ENCODE measurements around the gene PNMA1. TPM values are rescaled to one million over a fixed set of nuclear protein-coding genes. Genes with fewer than 3 reads are reported as not detected.

PNMA1 gene
- total RNA-seq, 1 experiment from 2014 or later: 7.7 TPM

GRCh38 chr14:73741876-73742519 is 27.8 kb upstream of the PNMA1 start:
- no peak overlapping the region for H3K4me2 ChIP-seq (ENCODE audit: low read depth, low read length, poor library complexity, severe bottlenecking)
- H3K9me2 ChIP-seq (replicated peaks; ENCODE audit: insufficient read depth, low read length): no peaks in the 10 kb centered on the region
- peaks cover 46% of the 10 kb centered on the region for H3K4me1 ChIP-seq (ENCODE audit: low read length)
- H3K9me3 ChIP-seq (ENCODE audit: low read length): no peaks in the 10 kb centered on the region
- no peak overlapping the region for H2AFZ ChIP-seq (ENCODE audit: low read length)
- peaks cover 92% of the 10 kb centered on the region for H3K79me2 ChIP-seq (ENCODE audit: low read length)
- DNase-seq: no peak
- H3K27ac ChIP-seq (ENCODE audit: low read length): no peak overlapping the region; the same call in 1 of the 2 replicates
- H3K36me3 ChIP-seq (ENCODE audit: insufficient read depth, low read length): peaks cover 17% of the 10 kb centered on the region; the same call in 1 of the 2 replicates
- H3K9ac ChIP-seq (ENCODE audit: low read length): no peak overlapping the region
- H3K27me3 ChIP-seq (ENCODE audit: low read length): no peaks in the 10 kb centered on the region
- H4K20me1 ChIP-seq (ENCODE audit: insufficient read depth, low read depth, low read length): peaks cover 83% of the 10 kb centered on the region
- H3K4me3 ChIP-seq (ENCODE audit: low read length): no peak overlapping the region

- Histone ChIP-seq H3K9ac (ENCODE audit: low read length) (no peak overlapping the region), H3K9me2 (replicated peaks; ENCODE audit: insufficient read depth, low read length) (no peaks in the 10 kb centered on the region), H3K9me3 (ENCODE audit: low read length) (no peaks in the 10 kb centered on the region), H3K36me3 (ENCODE audit: insufficient read depth, low read length) (peaks cover 21% of the 10 kb centered on the region; the same call in 1 of the 2 replicates), H3K79me2 (ENCODE audit: low read length) (peaks cover 90% of the 10 kb centered on the region), H3K4me3 (ENCODE audit: low read length) (no peak overlapping the region), H3K4me2 (ENCODE audit: low read depth, low read length, poor library complexity, severe bottlenecking) (no peak overlapping the region), H2AFZ (ENCODE audit: low read length) (no peak overlapping the region), H3K4me1 (ENCODE audit: low read length) (peaks cover 40% of the 10 kb centered on the region), H3K27me3 (ENCODE audit: low read length) (no peaks in the 10 kb centered on the region), H3K27ac (ENCODE audit: low read length) (no peak overlapping the region), H4K20me1 (ENCODE audit: insufficient read depth, low read depth, low read length) (peaks cover 77% of the 10 kb centered on the region)
- DNase-seq: no peak
Measured at GRCh38 chr14:73741386-73741875, 27.2 kb upstream of the PNMA1 start.

DNA sequence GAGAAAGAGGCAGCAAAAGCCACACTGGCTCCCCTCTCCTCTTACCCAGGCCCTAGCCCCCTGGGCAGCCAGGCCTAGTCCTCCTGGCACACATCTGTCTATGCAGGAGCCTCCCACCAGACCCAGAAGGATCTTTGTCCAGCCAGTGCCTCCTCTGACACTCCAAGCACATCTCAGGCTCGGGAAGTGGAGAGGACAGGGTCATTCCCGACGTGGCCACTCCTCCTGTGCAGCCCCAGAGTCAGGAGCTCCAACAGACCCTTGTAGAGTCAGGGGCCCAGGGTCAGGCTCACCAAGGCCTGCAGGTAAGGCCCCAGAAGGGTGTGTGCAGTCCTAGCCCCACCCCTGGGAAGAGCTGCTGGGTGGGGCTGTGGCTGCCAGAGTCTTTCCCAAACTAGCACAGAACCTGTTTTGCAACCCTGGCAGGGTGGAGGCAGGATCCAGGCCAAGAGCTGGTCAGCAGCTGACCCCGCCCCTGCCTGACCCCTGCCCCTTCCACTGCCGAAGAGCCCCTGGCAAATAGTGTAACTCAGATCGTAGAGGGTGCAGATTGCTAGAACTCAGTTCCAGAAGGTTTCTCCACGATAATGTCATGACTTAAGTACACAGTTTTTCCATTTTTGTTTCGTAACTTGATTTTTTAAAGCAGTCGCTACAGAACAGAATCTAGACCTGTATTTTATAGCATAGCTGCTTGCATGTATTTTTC is 26.6 kb upstream of the PNMA1 start:
- Histone ChIP-seq H3K9ac (ENCODE audit: low read length) (no peak overlapping the region), H3K9me2 (replicated peaks; ENCODE audit: insufficient read depth, low read length) (no peaks in the 10 kb centered on the region), H3K4me1 (ENCODE audit: low read length) (peaks cover 33% of the 10 kb centered on the region), H3K4me2 (ENCODE audit: low read depth, low read length, poor library complexity, severe bottlenecking) (no peak overlapping the region), H3K4me3 (ENCODE audit: low read length) (no peak overlapping the region), H2AFZ (ENCODE audit: low read length) (no peak overlapping the region), H4K20me1 (ENCODE audit: insufficient read depth, low read depth, low read length) (peaks cover 71% of the 10 kb centered on the region), H3K9me3 (ENCODE audit: low read length) (no peaks in the 10 kb centered on the region), H3K36me3 (ENCODE audit: insufficient read depth, low read length) (peaks cover 21% of the 10 kb centered on the region; the same call in 1 of the 2 replicates), H3K27me3 (ENCODE audit: low read length) (no peaks in the 10 kb centered on the region), H3K79me2 (ENCODE audit: low read length) (peaks cover 84% of the 10 kb centered on the region), H3K27ac (ENCODE audit: low read length) (no peak overlapping the region)
- DNase-seq: no peak

DNA sequence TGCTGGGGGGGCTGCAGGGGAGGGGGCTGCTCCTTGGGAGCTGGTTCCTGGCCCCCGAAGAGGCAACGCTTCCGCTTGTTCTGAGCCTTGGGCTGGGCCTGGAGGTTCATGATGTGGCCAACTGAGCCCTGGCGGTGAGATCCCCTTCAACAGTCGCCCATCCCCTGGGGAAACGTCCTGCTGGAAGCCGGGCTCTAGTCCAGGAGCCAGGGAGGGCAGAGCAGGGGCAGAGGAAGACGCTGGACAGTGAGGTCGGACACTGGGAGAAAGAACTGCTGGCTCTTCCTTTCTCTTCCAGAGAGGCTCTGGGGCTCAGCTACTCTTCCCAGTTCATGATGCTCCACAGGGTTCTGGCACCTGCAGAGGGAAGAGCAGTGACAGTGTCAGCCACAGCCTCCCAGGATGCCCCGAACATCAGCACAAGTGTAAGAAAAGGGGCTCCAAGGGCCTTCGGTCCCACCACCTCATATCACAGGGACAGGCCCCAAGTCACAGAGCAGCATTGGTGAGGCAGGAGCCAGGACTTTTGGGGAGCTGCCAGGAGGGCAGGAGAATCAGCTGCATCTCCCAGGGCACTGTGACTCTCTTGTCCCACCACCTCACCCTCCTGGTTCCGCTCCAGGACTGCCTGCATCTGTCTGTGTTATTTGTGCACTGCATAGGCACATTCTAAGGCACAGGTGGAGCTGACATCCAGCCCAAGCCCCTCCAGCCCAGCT is 25.9 kb upstream of the PNMA1 start:
- H3K4me1 ChIP-seq (ENCODE audit: low read length): peaks cover 26% of the 10 kb centered on the region
- peaks cover 27% of the 10 kb centered on the region; the same call in 1 of the 2 replicates for H3K36me3 ChIP-seq (ENCODE audit: insufficient read depth, low read length)
- no peak overlapping the region for H3K9ac ChIP-seq (ENCODE audit: low read length)

DNA sequence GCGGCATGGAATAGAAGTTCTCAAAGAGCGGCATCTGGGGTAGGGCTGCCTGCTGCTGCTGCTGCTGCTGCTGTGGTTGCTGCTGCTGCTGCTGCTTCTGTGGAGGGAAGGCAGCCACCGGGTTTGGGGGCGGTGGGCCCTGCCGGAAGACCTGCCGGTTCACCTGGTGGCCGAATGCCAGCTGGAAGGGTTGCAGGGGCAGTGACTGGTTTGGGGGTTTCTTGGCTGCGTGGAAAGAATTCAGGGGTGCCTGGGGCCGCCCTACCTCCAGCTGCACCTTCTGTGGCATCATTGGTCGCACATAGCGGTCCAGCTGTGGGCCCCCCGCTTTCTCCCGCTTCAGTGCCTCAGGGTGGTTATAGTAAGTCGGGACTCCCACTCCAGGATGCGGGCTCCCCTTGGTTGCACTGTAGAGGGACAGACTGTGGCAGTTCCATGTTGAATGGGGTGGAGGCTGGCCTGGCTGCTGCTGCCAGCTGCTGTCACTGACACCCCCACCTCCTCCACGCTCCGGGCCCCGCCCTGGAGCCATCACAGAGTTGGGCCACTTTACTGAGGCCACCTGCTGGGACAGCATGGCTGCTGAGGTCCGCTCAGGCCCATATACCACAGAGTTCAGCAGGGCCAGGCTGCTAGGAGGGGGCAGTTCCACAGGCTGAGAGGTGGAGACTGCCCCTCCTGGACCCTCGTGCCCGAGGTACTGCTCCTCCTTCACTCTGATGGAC is 25.2 kb upstream of the PNMA1 start:
- Histone ChIP-seq H3K4me1 (ENCODE audit: low read length) (peaks cover 19% of the 10 kb centered on the region), H3K4me2 (ENCODE audit: low read depth, low read length, poor library complexity, severe bottlenecking) (no peak overlapping the region)

More for the DNA sequence above, 25.9 kb upstream of the PNMA1 start:
- no peak overlapping the region for H2AFZ ChIP-seq (ENCODE audit: low read length)
- H3K79me2 ChIP-seq (ENCODE audit: low read length): peaks cover 81% of the 10 kb centered on the region
- no peak overlapping the region for H3K4me3 ChIP-seq (ENCODE audit: low read length)
- H3K4me2 ChIP-seq (ENCODE audit: low read depth, low read length, poor library complexity, severe bottlenecking): no peak overlapping the region
- H4K20me1 ChIP-seq (ENCODE audit: insufficient read depth, low read depth, low read length): peaks cover 68% of the 10 kb centered on the region
- H3K9me2 ChIP-seq (replicated peaks; ENCODE audit: insufficient read depth, low read length): no peaks in the 10 kb centered on the region
- H3K9me3 ChIP-seq (ENCODE audit: low read length): no peaks in the 10 kb centered on the region
- no peak for DNase-seq
- H3K27ac ChIP-seq (ENCODE audit: low read length): no peak overlapping the region
- H3K27me3 ChIP-seq (ENCODE audit: low read length): no peaks in the 10 kb centered on the region

GRCh38 chr14:73738518-73739173 is 24.5 kb upstream of the PNMA1 start:
- Histone ChIP-seq H3K9ac (ENCODE audit: low read length) (no peak overlapping the region), H3K27me3 (ENCODE audit: low read length) (no peaks in the 10 kb centered on the region), H4K20me1 (ENCODE audit: insufficient read depth, low read depth, low read length) (peaks cover 61% of the 10 kb centered on the region), H3K4me1 (ENCODE audit: low read length) (peaks cover 12% of the 10 kb centered on the region), H3K27ac (ENCODE audit: low read length) (no peak overlapping the region), H2AFZ (ENCODE audit: low read length) (no peak overlapping the region), H3K9me2 (replicated peaks; ENCODE audit: insufficient read depth, low read length) (no peaks in the 10 kb centered on the region), H3K4me2 (ENCODE audit: low read depth, low read length, poor library complexity, severe bottlenecking) (no peak overlapping the region), H3K79me2 (ENCODE audit: low read length) (peaks cover 77% of the 10 kb centered on the region), H3K36me3 (ENCODE audit: insufficient read depth, low read length) (peaks cover 34% of the 10 kb centered on the region; the same call in 1 of the 2 replicates), H3K9me3 (ENCODE audit: low read length) (no peaks in the 10 kb centered on the region), H3K4me3 (ENCODE audit: low read length) (no peak overlapping the region)
- DNase-seq: no peak

More for the DNA sequence above, 25.2 kb upstream of the PNMA1 start:
- Histone ChIP-seq H3K27ac (ENCODE audit: low read length) (no peak overlapping the region), H3K79me2 (ENCODE audit: low read length) (peaks cover 81% of the 10 kb centered on the region), H3K9me3 (ENCODE audit: low read length) (no peaks in the 10 kb centered on the region), H3K9me2 (replicated peaks; ENCODE audit: insufficient read depth, low read length) (no peaks in the 10 kb centered on the region), H3K4me3 (ENCODE audit: low read length) (no peak overlapping the region), H4K20me1 (ENCODE audit: insufficient read depth, low read depth, low read length) (peaks cover 66% of the 10 kb centered on the region), H3K27me3 (ENCODE audit: low read length) (no peaks in the 10 kb centered on the region), H3K36me3 (ENCODE audit: insufficient read depth, low read length) (peaks cover 34% of the 10 kb centered on the region; the same call in 1 of the 2 replicates), H3K9ac (ENCODE audit: low read length) (no peak overlapping the region), H2AFZ (ENCODE audit: low read length) (no peak overlapping the region)
- DNase-seq: no peak

GRCh38 chr14:73736842-73737241 is 22.7 kb upstream of the PNMA1 start:
- no peaks in the 10 kb centered on the region for H3K9me3 ChIP-seq (ENCODE audit: low read length)
- H3K4me3 ChIP-seq (ENCODE audit: low read length): no peak overlapping the region
- H3K4me1 ChIP-seq (ENCODE audit: low read length): no peaks in the 10 kb centered on the region
- no peak overlapping the region for H3K27ac ChIP-seq (ENCODE audit: low read length)
- no peak overlapping the region for H2AFZ ChIP-seq (ENCODE audit: low read length)
- no peak overlapping the region for H3K4me2 ChIP-seq (ENCODE audit: low read depth, low read length, poor library complexity, severe bottlenecking)
- peaks cover 66% of the 10 kb centered on the region for H3K79me2 ChIP-seq (ENCODE audit: low read length)
- H3K36me3 ChIP-seq (ENCODE audit: insufficient read depth, low read length): peaks cover 38% of the 10 kb centered on the region; the same call in 1 of the 2 replicates
- no peaks in the 10 kb centered on the region for H3K9me2 ChIP-seq (replicated peaks; ENCODE audit: insufficient read depth, low read length)
- no peaks in the 10 kb centered on the region for H3K27me3 ChIP-seq (ENCODE audit: low read length)
- H3K9ac ChIP-seq (ENCODE audit: low read length): no peak overlapping the region
- DNase-seq: no peak
- peaks cover 43% of the 10 kb centered on the region for H4K20me1 ChIP-seq (ENCODE audit: insufficient read depth, low read depth, low read length)
